Activated CD8-positive, alpha-beta memory T cell treated with anti-CD3 and anti-CD28 coated beads for 36 hours (primary cell): ENCODE data around the gene ADI1. TPM values are rescaled to one million over a fixed set of nuclear protein-coding genes. Genes with fewer than 3 reads are reported as not detected.
"Not testable (repeated sequence)": the region's sequence is repeated elsewhere in the genome, so short reads cannot be mapped to it uniquely, and the experiment has no call there.

ENCODE experiments used
- CTCF ChIA-PET: fragments of 350-600 bp; sonication (Branson Sonifier 250); formaldehyde crosslinking; loops from one replicate; lab custom pipeline; 2021; ENCODE audit warnings: antibody characterized with exemption; lab: Charles Lee
- POLR2A ChIA-PET: fragments of 350-600 bp; sonication (Branson Sonifier 250); formaldehyde crosslinking; loops from one replicate; lab custom pipeline; 2021; ENCODE audit warnings: antibody characterized with exemption; lab: Charles Lee
- total RNA-seq, 2 experiments: library from RNA; stranded (reverse); gene quantifications; one replicate each; pipeline ENCODE4 v1.2.3, GENCODE V29; 2021

ADI1 gene
- total RNA-seq, 2 experiments from 2014 or later = 29.2 to 31.1 TPM

DNA sequence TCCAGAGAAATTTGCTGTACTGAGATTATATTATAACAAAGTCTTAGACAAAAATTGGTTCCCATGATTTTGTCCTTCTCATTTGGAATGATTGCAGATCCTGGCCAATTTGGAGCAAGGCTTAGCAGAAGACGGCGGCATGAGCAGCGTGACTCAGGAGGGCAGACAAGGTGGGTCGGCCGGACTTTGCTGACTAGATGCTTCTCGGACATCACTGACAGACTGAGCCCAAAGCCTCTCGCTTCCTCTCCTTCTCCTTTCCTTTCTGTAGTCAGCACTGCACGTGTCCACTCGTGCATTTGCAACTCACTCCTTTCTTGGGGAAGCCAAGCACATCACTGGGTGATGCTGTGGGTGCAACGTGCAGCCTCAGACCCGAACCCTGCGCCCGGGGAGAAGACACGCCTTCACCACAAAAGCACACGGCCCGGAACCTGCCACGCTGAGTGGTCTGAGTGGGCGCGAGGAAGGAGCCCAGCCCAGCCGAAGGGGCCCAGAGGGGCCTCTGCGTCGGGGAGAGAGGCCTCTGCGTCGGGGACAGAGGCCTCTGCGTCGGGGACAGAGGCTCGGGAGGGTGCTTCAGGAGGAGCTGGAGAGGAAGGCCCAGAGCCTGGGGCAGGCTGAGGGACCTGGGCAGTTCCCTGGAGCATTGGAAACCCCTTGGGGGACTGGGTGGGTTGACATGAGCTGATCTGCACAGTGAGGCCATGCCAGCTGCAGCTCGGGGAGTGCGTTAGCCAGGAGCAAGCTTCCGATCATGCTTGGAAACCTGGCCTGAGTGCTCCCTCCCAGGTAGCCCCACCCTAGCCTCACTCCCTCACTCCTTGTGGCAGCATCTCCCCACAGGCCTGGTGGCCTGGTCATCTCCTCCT, 61.6 kb downstream of the ADI1 start:
- CTCF ChIA-PET = no interaction called here
- POLR2A ChIA-PET = no interaction called here

DNA sequence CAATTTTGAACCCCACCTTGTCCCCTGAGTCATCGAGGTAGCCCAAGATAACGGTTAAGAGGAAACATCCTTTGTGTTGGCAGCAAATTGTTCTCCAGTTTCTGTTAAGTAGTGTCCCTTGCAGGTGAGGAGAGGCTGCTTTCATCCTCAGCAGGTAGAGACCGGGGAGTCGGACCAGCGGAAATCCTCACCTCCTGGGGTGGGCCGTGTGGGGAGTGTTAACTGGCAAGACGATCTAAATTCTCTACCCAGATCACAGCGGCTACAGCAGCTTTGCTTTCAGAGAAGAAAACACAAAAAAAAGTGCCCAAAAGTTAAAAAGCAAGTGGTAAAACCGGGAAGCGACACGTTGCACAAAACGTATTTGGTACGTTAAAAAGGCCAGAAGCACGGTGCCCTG, 63.2 kb downstream of the ADI1 start:
- ChIA-PET POLR2A (no interaction called here), CTCF (no interaction called here)

DNA sequence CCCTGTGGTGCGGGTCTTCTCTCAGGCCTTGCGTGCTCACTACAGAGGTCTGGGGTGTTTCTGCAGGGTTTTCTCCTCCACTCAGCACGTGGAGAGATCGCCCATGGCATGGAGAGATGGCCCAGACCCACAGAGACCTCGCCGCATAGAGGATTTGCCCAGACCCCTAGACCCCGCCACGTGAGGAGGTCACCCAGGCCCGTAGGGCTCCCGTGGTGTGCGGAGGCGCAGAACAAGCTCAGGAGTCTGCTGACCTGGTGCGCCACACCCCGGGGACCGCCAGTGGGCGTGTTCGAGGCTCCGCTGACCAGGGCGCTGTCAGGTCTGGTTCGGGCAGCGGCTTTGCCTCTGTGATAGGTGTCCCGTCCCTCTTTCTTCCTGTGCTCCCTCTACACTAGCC, 64.5 kb downstream of the ADI1 start:
- ChIA-PET CTCF (no interaction called here), POLR2A (no interaction called here)

DNA sequence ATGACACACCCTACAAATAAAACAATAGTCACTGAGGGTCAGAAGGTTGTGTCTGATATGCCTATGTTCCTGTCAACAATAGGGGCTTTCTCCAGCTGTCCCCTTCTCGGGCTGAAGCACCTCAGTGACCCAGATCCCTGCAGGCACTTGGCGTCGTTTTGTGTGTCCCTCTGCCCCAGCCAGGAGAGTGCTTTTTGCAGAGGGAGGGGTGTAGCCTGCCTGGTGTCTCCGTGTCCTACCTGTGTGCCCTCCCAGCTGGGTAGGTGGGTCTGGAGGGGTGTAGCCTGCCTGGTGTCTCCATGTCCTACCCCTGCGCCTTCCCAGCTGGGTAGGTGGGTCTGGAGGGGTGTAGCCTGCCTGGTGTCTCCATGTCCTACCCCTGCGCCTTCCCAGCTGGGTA, 65.3 kb downstream of the ADI1 start:
- CTCF ChIA-PET, POLR2A ChIA-PET: not testable (repeated sequence)

DNA sequence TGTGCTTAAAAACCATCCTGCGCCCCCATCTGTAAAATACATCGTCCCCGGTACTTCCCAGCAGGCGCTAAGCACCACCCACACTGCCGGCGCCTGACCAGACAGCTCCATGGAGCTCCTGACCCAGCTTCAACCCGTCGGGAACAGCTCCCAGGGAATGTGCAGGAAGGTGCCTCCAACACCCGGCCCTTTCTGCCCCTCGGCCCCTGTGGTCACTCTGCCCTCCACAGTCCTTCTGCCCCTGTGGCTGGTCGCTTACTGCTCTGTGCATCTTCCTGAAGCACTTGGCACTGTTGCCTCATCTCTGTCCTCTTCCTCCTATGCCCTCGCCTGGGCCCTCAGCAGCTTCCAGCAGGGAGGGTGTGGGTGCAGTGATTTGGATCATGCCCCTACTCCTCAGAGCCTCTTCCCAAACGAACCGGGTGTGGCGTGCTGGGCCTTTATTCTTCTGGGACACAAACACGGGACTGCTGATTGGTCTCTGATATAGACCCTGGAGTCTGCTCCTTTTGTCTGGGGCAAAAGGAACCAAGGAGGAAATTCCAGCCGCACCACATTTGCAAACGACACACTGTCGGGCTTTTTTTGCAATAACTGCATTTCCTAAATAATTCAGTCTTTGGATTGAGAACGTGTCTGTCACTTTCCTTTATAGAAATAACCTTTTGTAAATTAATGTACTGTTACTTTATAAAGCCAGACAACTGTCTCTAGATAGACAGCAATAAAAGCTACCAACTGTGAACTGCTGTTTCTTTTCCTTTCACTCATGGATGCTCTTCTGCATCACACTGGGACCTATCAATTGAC, 65.9 kb downstream of the ADI1 start:
- CTCF ChIA-PET = no interaction called here
- POLR2A ChIA-PET = no interaction called here

DNA sequence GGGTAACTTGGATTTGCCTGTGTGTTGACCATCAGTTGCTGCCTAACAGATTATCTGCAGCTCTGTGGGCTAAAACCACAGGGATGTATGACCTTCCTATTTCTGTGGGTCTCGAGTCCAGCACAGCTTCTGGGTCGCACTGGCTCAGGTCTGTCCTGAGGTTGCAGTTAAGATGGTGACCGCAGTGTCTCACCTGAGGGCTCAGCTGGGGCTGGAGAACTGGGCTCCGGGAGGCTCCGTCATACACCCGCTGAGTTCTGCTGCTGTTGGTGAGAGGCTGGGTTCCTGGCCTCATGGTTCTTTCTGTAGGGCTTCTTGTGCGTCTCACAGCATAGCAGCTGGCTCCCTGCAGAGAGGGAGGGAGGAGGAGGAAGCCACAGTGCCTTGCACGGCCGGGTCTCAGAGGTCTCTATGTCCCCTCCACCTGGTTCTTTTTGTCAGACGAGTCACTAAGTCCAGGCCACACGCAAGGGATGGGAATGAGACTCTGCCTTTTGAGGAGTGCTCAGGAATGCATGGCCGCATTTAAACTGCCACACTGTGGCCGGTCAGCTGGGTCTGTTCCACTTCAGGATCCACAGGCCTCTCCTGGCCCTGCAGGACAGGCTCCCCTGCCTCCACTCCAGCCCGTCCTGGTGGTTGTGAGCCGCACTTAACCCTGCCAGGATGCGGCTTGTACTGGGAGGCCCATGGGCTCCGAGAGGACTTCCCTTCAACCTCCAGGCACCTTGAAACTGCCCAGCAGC, 67.2 kb downstream of the ADI1 start:
- ChIA-PET CTCF (no interaction called here), POLR2A (no interaction called here)

DNA sequence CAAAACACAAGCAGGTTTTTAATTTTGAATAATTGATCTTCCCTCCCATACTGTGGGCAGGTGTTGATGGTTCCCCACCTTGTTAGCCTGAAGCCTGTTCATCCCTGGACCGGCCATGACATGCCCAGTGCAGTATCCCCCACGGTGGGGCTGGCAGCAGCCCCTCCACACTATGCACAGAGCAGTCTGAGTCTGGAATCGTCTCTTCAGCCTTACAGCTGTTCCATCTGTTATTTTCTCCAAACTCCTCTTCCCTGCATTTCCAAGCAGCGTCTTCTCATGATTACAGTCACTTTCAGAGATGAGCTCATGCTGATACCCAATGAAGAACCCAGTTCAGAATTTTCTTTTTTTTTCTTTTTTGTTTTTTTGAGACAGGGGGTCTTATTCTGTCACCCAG, 68.2 kb downstream of the ADI1 start:
- CTCF ChIA-PET = no interaction called here
- POLR2A ChIA-PET = no interaction called here

DNA sequence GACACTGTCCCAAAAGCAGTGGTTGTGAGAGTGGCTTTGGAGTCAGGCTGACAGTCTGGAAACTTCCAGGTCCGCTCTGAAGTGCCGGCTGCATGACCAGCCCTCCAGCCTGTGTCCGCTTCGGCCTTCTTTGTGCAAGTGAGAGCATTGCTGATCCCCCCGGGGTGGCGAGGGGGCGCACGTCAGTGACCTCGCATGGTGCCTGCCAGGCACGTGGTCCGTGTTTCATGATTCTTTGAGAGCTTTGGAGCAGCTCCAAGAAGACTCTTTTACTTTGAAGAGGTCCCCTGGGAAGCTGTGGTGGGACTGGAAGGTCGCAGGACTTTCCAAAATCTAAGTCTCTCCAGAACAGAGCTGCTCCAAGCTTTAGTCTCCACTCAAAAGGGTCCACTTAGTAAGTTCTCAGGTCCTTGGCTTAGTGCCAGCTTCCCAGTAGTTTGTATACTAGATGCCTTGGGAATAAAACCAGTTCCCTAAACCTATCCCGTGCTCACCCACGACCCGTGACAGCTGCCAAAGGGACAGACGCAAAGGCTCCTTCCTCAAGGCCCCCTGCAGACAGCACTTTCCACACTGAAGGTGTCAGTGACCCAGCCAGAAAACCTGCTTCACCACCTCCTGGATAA, 68.8 kb downstream of the ADI1 start:
- ChIA-PET CTCF (no interaction called here), POLR2A (no interaction called here)

DNA sequence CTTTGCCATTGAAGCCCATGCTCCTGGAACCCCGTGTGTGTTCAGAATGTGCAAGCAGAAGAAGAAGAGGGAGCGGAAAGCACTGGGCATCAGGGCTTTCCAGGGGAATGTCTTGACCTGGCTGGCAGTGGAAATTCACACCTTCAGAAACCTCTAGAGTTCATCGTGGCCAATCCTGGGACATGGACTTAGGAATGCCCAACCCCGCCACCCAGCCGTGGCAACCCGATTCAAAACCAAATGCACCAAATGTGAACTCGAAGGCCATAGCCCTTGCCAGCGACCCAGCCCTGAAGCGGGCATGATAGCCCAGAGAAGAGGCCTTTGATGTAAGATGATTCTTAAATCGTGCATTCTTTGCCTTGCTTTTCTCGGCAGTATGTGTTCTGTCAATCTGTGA, 69.4 kb downstream of the ADI1 start:
- ChIA-PET POLR2A (no interaction called here), CTCF (no interaction called here)

DNA sequence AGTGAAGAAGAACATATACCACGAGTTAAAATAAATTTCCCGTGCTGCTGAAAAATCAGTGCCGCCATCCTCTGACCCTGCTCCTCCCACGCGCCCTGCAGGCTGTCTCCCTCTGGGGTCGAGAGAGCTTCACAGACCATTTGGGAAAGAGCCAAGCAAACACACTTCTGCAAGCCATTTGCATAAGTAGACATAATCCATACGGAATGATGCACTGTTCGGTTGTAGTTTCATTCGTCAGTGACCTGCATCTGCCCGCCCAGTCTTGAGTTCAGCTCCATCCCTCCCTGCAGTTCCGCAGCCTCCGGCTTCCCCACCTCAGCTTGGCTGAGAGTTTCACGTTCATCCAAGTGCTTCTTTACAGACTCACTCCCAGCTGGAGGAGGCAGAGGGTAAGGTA, 70.2 kb downstream of the ADI1 start:
- CTCF ChIA-PET = no interaction called here
- POLR2A ChIA-PET = no interaction called here

DNA sequence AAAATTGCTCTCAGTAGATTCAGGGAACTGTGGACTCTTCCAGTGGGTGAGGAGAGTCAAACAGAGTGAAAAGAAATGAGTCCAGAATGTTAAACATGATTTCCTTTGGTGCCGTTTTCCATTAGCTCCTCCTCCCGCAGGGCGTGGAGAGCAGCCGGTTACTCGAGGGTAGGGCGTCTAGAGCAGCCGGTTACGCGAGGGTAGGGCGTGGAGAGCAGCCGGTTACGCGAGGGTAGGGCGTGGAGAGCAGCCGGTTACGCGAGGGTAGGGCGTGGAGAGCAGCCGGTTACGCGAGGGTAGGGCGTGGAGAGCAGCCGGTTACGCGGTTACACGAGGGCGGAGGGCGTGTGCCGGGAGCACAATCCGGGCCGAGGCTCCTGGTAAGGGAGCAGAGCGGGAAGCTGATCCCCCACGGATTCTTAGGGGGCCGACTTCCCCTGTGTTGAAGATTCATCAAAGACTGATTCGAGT, 70.9 kb downstream of the ADI1 start:
- CTCF ChIA-PET, POLR2A ChIA-PET: not testable (repeated sequence)

DNA sequence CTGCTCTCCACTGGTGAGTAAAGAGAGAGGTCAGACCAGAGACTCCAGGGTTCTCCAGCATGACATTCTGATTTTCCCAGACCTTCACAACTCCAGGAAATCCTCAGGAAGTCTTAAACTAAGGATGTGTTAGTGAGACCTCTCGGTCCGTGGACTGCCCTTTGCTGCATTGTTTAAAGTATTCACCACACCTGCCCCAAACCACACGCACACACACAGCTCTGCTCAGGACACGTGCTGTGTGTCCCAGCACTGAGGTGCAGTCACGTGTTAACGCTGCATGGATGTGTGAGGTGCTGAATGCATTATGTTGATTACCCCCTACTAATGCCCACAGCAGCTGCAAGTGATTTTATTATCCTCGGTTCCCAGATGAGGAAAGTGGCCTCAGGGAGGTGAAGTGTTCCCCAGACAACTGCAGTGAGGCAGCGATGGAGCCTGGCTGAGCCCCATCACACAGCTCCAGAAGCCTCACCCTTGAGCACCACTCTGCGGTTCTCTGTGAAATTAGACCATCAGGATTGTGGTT, 71.5 kb downstream of the ADI1 start:
- CTCF ChIA-PET = interaction anchor here (1.3 kb wide), 1 partner anchor 14 kb away, joined by 3 read pairs; no protein-coding TSS in a partner anchor
- POLR2A ChIA-PET = no interaction called here

Other genes starting within 250 kb of the ADI1 start
- gene EIPR1, start 141.7 kb downstream of the ADI1 start, total RNA-seq = 10 to 100 TPM; 39.1 to 42.7 TPM
- 10 to 100 TPM; 66.4 to 66.6 TPM for gene TRAPPC12, start 139.8 kb downstream of the ADI1 start, total RNA-seq
- 10 to 100 TPM; 38.6 to 41.4 TPM for gene RNASEH1, start 38.8 kb upstream of the ADI1 start, total RNA-seq
- gene RPS7, start 55.7 kb upstream of the ADI1 start, total RNA-seq = 1,000 to 10,000 TPM; 1,473 TPM
- under 1 TPM; 0.38 TPM for gene COLEC11, start 75.6 kb upstream of the ADI1 start, total RNA-seq
- not detected for gene ALLC, start 138.7 kb upstream of the ADI1 start, total RNA-seq
- not detected for gene DCDC2C, start 184.0 kb upstream of the ADI1 start, total RNA-seq